OCI-LY7 (cell line): ENCODE data around the gene SLC26A11. TPM values are rescaled to one million over a fixed set of nuclear protein-coding genes. Genes with fewer than 3 reads are reported as not detected.

Experiments used
- BruUV-seq: library from RNA; stranded (reverse); fragments of 400-500 nt; replicated peaks from 2 replicates; lab custom pipeline; 2021; lab: Mats Ljungman, UMichigan
- CTCF ChIA-PET: fragments of 300-600 bp; sonication (Branson Sonifier 250); formaldehyde crosslinking; loops from one replicate; lab custom pipeline; 2022; ENCODE audit warnings: antibody characterized with exemption; ENCODE audit not compliant: unreplicated experiment; lab: Charles Lee
- POLR2A ChIA-PET: fragments of 300-600 bp; sonication (Branson Sonifier 250); formaldehyde crosslinking; loops from one replicate; lab custom pipeline; 2022; ENCODE audit warnings: antibody characterized with exemption; lab: Charles Lee
- DNase-seq: peaks from one replicate; pipeline ENCODE4 v3.0.0-alpha.2; 2015; ENCODE audit warnings: low spot score
- H2AFZ ChIP-seq: fragments of 200-600 bp; sonication (generic), shearing (Covaris generic); 2 replicates; pipeline ENCODE4 v1.6.1; 2014; ENCODE audit warnings: mild to moderate bottlenecking, antibody characterized with exemption, low read length, moderate library complexity
- H3K27ac ChIP-seq: fragments of 200-600 bp; sonication (generic); 2 replicates; pipeline ENCODE4 v1.5.1; 2014; ENCODE audit warnings: mixed run types, low read depth, mild to moderate bottlenecking, moderate library complexity, low read length, inconsistent platforms; ENCODE audit not compliant: poor library complexity, severe bottlenecking
- H3K36me3 ChIP-seq: fragments of 200-600 bp; sonication (generic); 2 replicates; pipeline ENCODE4 v1.6.1; 2014; ENCODE audit warnings: mild to moderate bottlenecking, antibody characterized with exemption, low read length, moderate library complexity, mixed read lengths; ENCODE audit not compliant: insufficient read depth
- H3K4me1 ChIP-seq: fragments of 200-600 bp; sonication (generic); 2 replicates; pipeline ENCODE4 v1.5.1; 2014; ENCODE audit warnings: mild to moderate bottlenecking, low read length; ENCODE audit not compliant: insufficient read depth, poor library complexity, severe bottlenecking
- H3K4me2 ChIP-seq: fragments of 200-600 bp; sonication (generic); 2 replicates; pipeline ENCODE4 v1.6.1; 2014; ENCODE audit warnings: mild to moderate bottlenecking, low read length
- H3K4me3 ChIP-seq: fragments of 200-600 bp; sonication (generic); 2 replicates; pipeline ENCODE4 v1.5.1; 2014; ENCODE audit warnings: mild to moderate bottlenecking, low read depth, low read length; ENCODE audit not compliant: poor library complexity, severe bottlenecking
- H3K79me2 ChIP-seq: fragments of 200-600 bp; sonication (generic); 2 replicates; pipeline ENCODE4 v1.6.1; 2016; ENCODE audit warnings: low read depth, mild to moderate bottlenecking, low read length, moderate library complexity, mixed read lengths; ENCODE audit not compliant: insufficient read depth
- H3K9me2 ChIP-seq: fragments of 200-600 bp; sonication (generic); 2 replicates; pipeline ENCODE4 v1.6.1; 2016; ENCODE audit warnings: mild to moderate bottlenecking, low read length, mixed read lengths; ENCODE audit not compliant: insufficient read depth
- H3K9me3 ChIP-seq: fragments of 200-600 bp; sonication (generic); 2 replicates; pipeline ENCODE4 v1.6.1; 2014; ENCODE audit warnings: mild to moderate bottlenecking, mixed run types, low read length, mixed read lengths
- H4K20me1 ChIP-seq: fragments of 200-600 bp; sonication (generic); 2 replicates; pipeline ENCODE4 v1.6.1; 2014; ENCODE audit warnings: mild to moderate bottlenecking, antibody characterized with exemption, low read length, moderate library complexity, mixed read lengths; ENCODE audit not compliant: insufficient read depth
- CTCF ChIP-seq: fragments of 200-600 bp; sonication (generic); conservative IDR thresholded peaks from 2 replicates; pipeline ENCODE4 v1.5.1; 2014; ENCODE audit warnings: mild to moderate bottlenecking, antibody characterized with exemption, low read length, moderate library complexity, mixed read lengths
- EZH2phosphoT487 ChIP-seq: fragments of 200-600 bp; sonication (generic); IDR thresholded peaks from 2 replicates; pipeline ENCODE4 v1.6.1; 2018; ENCODE audit warnings: low read depth, borderline replicate concordance, mild to moderate bottlenecking, mixed run types, antibody characterized with exemption, low read length, moderate library complexity, mixed read lengths
- intact Hi-C: fragments of 100-400 bp; cut with micrococcal nuclease; formaldehyde crosslinking; loops from one replicate; pipeline ENCODE4 v1.10.0; 2022; ENCODE audit not compliant: unreplicated experiment
- total RNA-seq, 2 experiments: library from RNA; depleted of rRNA in 1 of 2; stranded (reverse); fragments of >200 nt in 1 of 2; shearing (Covaris generic) in 1 of 2; gene quantifications; 2 replicates each; pipeline ENCODE4 v1.2.3, GENCODE V29; 2014 to 2022

Gene SLC26A11
- total RNA-seq, 2 experiments from 2014 or later, result 3.5 to 4.1 TPM

GRCh38 chr17:80210348-80211108 lies 9.7 kb upstream of the SLC26A11 start:
- Histone ChIP-seq H3K79me2 (no peaks in the 10 kb centered on the region), H3K36me3 (0 out of 2 replicates have a peak, but pooled peaks cover 4% of the 10 kb centered on the region), H2AFZ (no peak overlapping the region), H4K20me1 (no peaks in the 10 kb centered on the region), H3K4me3 (no peak overlapping the region), H3K27ac (no peak overlapping the region), H3K9me2 (no peaks in the 10 kb centered on the region), H3K4me2 (no peak overlapping the region), H3K4me1 (no peaks in the 10 kb centered on the region), H3K9me3 (no peaks in the 10 kb centered on the region)
- no peak for TF ChIP-seq CTCF
- TF ChIP-seq EZH2phosphoT487, result no peak
- DNase-seq, result no peak
- POLR2A ChIA-PET, result no interaction called here
- CTCF ChIA-PET, result no interaction called here
- no TSS peak for BruUV-seq
- intact Hi-C loops, result no loop called here

DNA sequence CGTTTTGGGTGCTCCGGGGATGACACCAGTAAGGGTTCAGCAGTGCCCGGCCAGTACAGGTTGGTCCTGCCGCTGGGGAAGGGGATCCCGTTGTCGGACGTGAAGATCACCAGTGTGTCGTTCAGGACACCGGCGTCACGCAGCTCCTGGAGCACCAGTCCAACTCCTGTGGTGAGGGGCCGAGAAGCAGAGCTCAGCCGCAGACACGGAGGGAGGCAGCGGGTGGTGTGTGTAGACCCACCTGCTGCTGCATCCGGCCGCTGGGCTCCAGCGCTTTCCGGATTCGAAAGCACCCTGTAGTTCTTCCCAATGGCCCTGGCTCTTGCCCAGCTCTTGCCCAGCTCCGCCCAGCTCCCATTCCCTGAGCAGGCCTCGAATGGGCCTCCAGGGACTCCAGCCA lies 8.1 kb upstream of the SLC26A11 start:
- H3K4me2 ChIP-seq, result no peak overlapping the region
- no peak for DNase-seq
- no peaks in the 10 kb centered on the region for H4K20me1 ChIP-seq
- H3K36me3 ChIP-seq, result peaks cover 11% of the 10 kb centered on the region
- H2AFZ ChIP-seq, result no peak overlapping the region
- no TSS peak for BruUV-seq
- no peak overlapping the region for H3K4me3 ChIP-seq
- H3K9me3 ChIP-seq, result no peaks in the 10 kb centered on the region
- H3K4me1 ChIP-seq, result no peaks in the 10 kb centered on the region
- H3K79me2 ChIP-seq, result no peaks in the 10 kb centered on the region
- no peaks in the 10 kb centered on the region for H3K9me2 ChIP-seq
- intact Hi-C loops, result no loop called here
- CTCF ChIA-PET, result no interaction called here
- TF ChIP-seq CTCF (no peak), EZH2phosphoT487 (no peak)
- no peak overlapping the region for H3K27ac ChIP-seq
- POLR2A ChIA-PET, result no interaction called here

DNA sequence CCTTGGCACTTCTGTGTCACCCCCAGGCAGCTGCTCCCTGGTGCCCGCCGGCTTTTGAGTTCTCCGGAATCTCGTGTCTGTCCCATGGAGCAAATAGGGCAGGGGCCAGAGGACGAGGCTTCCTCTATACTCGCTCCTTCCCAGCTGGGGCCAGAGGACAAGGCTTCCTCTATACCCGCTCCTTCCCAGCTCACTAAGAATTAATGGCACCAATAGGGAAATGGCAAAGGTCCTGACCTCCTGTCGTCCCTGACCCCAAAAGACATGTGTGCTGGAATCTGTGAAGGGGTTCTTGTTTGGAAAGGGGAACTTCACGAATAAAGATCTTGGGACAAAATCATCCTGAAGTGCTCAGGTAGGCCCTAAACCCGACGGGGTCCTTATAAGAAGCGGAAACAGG lies 7.7 kb upstream of the SLC26A11 start:
- intact Hi-C loops, result no loop called here
- TF ChIP-seq CTCF (no peak), EZH2phosphoT487 (no peak)
- no peak overlapping the region for H2AFZ ChIP-seq
- no peak overlapping the region for H3K4me2 ChIP-seq
- H3K9me3 ChIP-seq, result no peaks in the 10 kb centered on the region
- H3K27ac ChIP-seq, result no peak overlapping the region
- no peak overlapping the region for H3K4me3 ChIP-seq
- no peaks in the 10 kb centered on the region for H4K20me1 ChIP-seq
- ChIA-PET CTCF (no interaction called here), POLR2A (no interaction called here)
- H3K9me2 ChIP-seq, result no peaks in the 10 kb centered on the region
- H3K36me3 ChIP-seq, result peaks cover 11% of the 10 kb centered on the region
- H3K79me2 ChIP-seq, result no peaks in the 10 kb centered on the region
- no peaks in the 10 kb centered on the region for H3K4me1 ChIP-seq
- no TSS peak for BruUV-seq
- DNase-seq, result no peak
